SK-N-SH (cell line): Measurements from ENCODE around the gene TVP23C. TPM values are rescaled to one million over a fixed set of nuclear protein-coding genes. Genes with fewer than 3 reads are reported as not detected.

Experiments
- CTCF ChIA-PET: fragments of 300-600, 350-600 bp; formaldehyde crosslinking; extraction: SDS; loops from one replicate; lab custom pipeline; 2021; lab: Yijun Ruan, JAX
- POLR2A ChIA-PET: fragments of 350-600 bp; sonication (Branson Sonifier 250); formaldehyde crosslinking; extraction: SDS; loops from one replicate; lab custom pipeline; 2020; ENCODE audit warnings: antibody characterized with exemption, inconsistent platforms; lab: Yijun Ruan, JAX
- DNase-seq: peaks from one replicate; pipeline ENCODE4 v3.0.0; 2012
- H2AFZ ChIP-seq: fragments of 200-600 bp; sonication (generic); 2 replicates; pipeline ENCODE4 v1.8.1; 2016; ENCODE audit warnings: antibody characterized with exemption, mild to moderate bottlenecking, low read depth
- H3F3A ChIP-seq: fragments of 200-600 bp; sonication (generic); replicated peaks from 2 replicates; pipeline ENCODE3; 2016; ENCODE audit warnings: antibody characterized with exemption, mild to moderate bottlenecking; ENCODE audit not compliant: insufficient read depth
- H3K27ac ChIP-seq, 2 experiments: fragments of 200-500 bp in 1 of 2; fragments of 200-600 bp in 1 of 2; sonication (Bioruptor generic) in 1 of 2; sonication (generic), shearing (Covaris generic) in 1 of 2; 2 replicates each; pipeline versions ENCODE4 v1.5.1 to v1.6.1; 2014 to 2016; ENCODE audit warnings: low read depth in 2 of 2, inconsistent platforms in 1 of 2, low read length in 1 of 2, mild to moderate bottlenecking in 1 of 2, mixed read lengths in 1 of 2
- H3K27me3 ChIP-seq: fragments of 200-600 bp; sonication (generic), shearing (Covaris generic); 2 replicates; pipeline ENCODE4 v1.6.1; 2016; ENCODE audit warnings: mixed run types; ENCODE audit not compliant: insufficient read depth
- H3K36me3 ChIP-seq, 2 experiments: fragments of 200-500 bp in 1 of 2; fragments of 200-600 bp in 1 of 2; sonication (Bioruptor generic) in 1 of 2; sonication (generic) in 1 of 2; replicated peaks in 1 of 2; 2 replicates each; pipeline versions ENCODE3 to v1.5.1; 2014 to 2016; ENCODE audit warnings: low read length in 1 of 2, mild to moderate bottlenecking in 1 of 2; ENCODE audit not compliant: insufficient read depth in 2 of 2, control insufficient read depth in 1 of 2
- H3K4me1 ChIP-seq, 2 experiments: fragments of 200-500 bp in 1 of 2; fragments of 200-600 bp in 1 of 2; sonication (Bioruptor generic) in 1 of 2; sonication (generic), shearing (Covaris generic) in 1 of 2; 2 replicates each; pipeline versions ENCODE4 v1.5.1 to v1.6.1; 2014 to 2016; ENCODE audit warnings: low read depth in 1 of 2, low read length in 1 of 2, mixed run types in 1 of 2; ENCODE audit not compliant: insufficient read depth in 2 of 2, control insufficient read depth in 1 of 2
- H3K4me2 ChIP-seq: fragments of 200-600 bp; sonication (generic), shearing (Covaris generic); 2 replicates; pipeline ENCODE4 v1.6.1; 2017; ENCODE audit warnings: mixed run types
- H3K4me3 ChIP-seq, 2 experiments: fragments of 200-500 bp in 1 of 2; fragments of 200-600 bp in 1 of 2; sonication (Bioruptor generic) in 1 of 2; sonication (generic), shearing (Covaris generic) in 1 of 2; 2 replicates each; pipeline versions ENCODE4 v1.5.1 to v1.8.1; 2014 to 2016; ENCODE audit warnings: low read depth in 2 of 2, inconsistent platforms in 1 of 2, low read length in 1 of 2, mild to moderate bottlenecking in 1 of 2, mixed read lengths in 1 of 2, moderate library complexity in 1 of 2
- H3K79me2 ChIP-seq: fragments of 200-600 bp; sonication (generic); 2 replicates; pipeline ENCODE4 v1.8.1; 2017; ENCODE audit warnings: mild to moderate bottlenecking; ENCODE audit not compliant: insufficient read depth
- H3K9ac ChIP-seq: fragments of 200-600 bp; sonication (generic); 2 replicates; pipeline ENCODE4 v1.6.1; 2017; ENCODE audit warnings: mixed run types
- H3K9me2 ChIP-seq: fragments of 200-600 bp; sonication (generic); 2 replicates; pipeline ENCODE4 v1.6.1; 2017; ENCODE audit warnings: mixed run types
- H3K9me3 ChIP-seq: fragments of 200-600 bp; sonication (generic); 2 replicates; pipeline ENCODE4 v1.6.1; 2017; ENCODE audit warnings: mixed run types, mild to moderate bottlenecking, moderate library complexity
- H4K20me1 ChIP-seq: fragments of 200-600 bp; sonication (generic); 2 replicates; pipeline ENCODE4 v1.6.1; 2017; ENCODE audit warnings: mild to moderate bottlenecking, mixed run types; ENCODE audit not compliant: insufficient read depth
- CTCF ChIP-seq: fragments of 200-600 bp; sonication (generic); IDR thresholded peaks from 2 replicates; pipeline ENCODE4 v1.6.1; 2017; ENCODE audit warnings: antibody characterized with exemption, mild to moderate bottlenecking, moderate library complexity
- ELF1 ChIP-seq: IDR thresholded peaks from 2 replicates; pipeline ENCODE4 v1.4.0; 2012
- EP300 ChIP-seq, 2 experiments: IDR thresholded peaks; 2 replicates each; pipeline versions ENCODE4 v1.4.0 to v1.6.1; 2012; ENCODE audit warnings: borderline replicate concordance in 1 of 2, low read depth in 1 of 2, low read length in 1 of 2
- EZH2phosphoT487 ChIP-seq: fragments of 200-600 bp; sonication (generic); IDR thresholded peaks from 2 replicates; pipeline ENCODE4 v1.6.1; 2017; ENCODE audit warnings: low read depth, mixed run types, mild to moderate bottlenecking, antibody characterized with exemption, moderate library complexity, borderline replicate concordance
- IRF3 ChIP-seq: fragments of 150-350 bp; IDR thresholded peaks from 2 replicates; pipeline ENCODE4 v1.6.1; 2016; ENCODE audit warnings: mild to moderate bottlenecking, low read depth, low read length
- MEF2A ChIP-seq: IDR thresholded peaks from 2 replicates; pipeline ENCODE4 v1.4.0; 2012; ENCODE audit warnings: low read depth, borderline replicate concordance
- MXI1 ChIP-seq: IDR thresholded peaks from 2 replicates; pipeline ENCODE4 v1.6.1; 2012; ENCODE audit warnings: mild to moderate bottlenecking, low read depth, low read length, improper control_type of control experiment
- NFIC ChIP-seq: IDR thresholded peaks from 2 replicates; pipeline ENCODE4 v1.4.0; 2012; ENCODE audit warnings: borderline replicate concordance
- NRF1 ChIP-seq: IDR thresholded peaks from 2 replicates; pipeline ENCODE4 v1.6.1; 2012; ENCODE audit warnings: low read depth, mild to moderate bottlenecking, low read length
- RAD21 ChIP-seq: IDR thresholded peaks from 2 replicates; pipeline ENCODE4 v1.6.1; 2012; ENCODE audit warnings: mild to moderate bottlenecking, low read length
- REST ChIP-seq: IDR thresholded peaks from 2 replicates; pipeline ENCODE4 v1.6.1; 2012; ENCODE audit warnings: mild to moderate bottlenecking, low read depth, low read length, moderate library complexity
- RFX5 ChIP-seq: IDR thresholded peaks from 2 replicates; pipeline ENCODE4 v1.6.1; 2012; ENCODE audit warnings: mild to moderate bottlenecking, improper control_type of control experiment, low read length
- SMC3 ChIP-seq: IDR thresholded peaks from 2 replicates; pipeline ENCODE4 v1.6.1; 2012; ENCODE audit warnings: low read depth, low read length, improper control_type of control experiment
- TEAD4 ChIP-seq: IDR thresholded peaks from 2 replicates; pipeline ENCODE4 v1.4.0; 2012; ENCODE audit warnings: mild to moderate bottlenecking, borderline replicate concordance; ENCODE audit not compliant: insufficient read depth
- USF1 ChIP-seq: IDR thresholded peaks from 2 replicates; pipeline ENCODE4 v1.4.0; 2012; ENCODE audit warnings: low read depth, borderline replicate concordance
- USF2 ChIP-seq: fragments of 150-350 bp; IDR thresholded peaks from 2 replicates; pipeline ENCODE4 v1.6.1; 2017; ENCODE audit warnings: antibody characterized with exemption, low read length, low read depth, borderline replicate concordance
- YY1 ChIP-seq: IDR thresholded peaks from 2 replicates; pipeline ENCODE4 v1.4.0; 2012; ENCODE audit warnings: low read depth, mild to moderate bottlenecking
- ZBTB33 ChIP-seq: IDR thresholded peaks from 2 replicates; pipeline ENCODE4 v1.4.0; 2012; ENCODE audit warnings: low read depth, borderline replicate concordance
- WGBS: methylation state at CpG from one replicate; pipeline ENCODE4 v1.1.6; 2017; ENCODE audit warnings: low lambda C conversion rate; 5-methylcytosine and 5-hydroxymethylcytosine counted together
- polyA plus RNA-seq, 3 experiments: library from polyadenylated mRNA; depleted of rRNA; stranded (reverse); fragments of >200 nt; gene quantifications; 2 replicates each; pipeline ENCODE4 v1.2.3, GENCODE V29; 2012

TVP23C gene
- polyA plus RNA-seq, 1 of the 3 experiments (the other 2 are of a cell fraction), result 4.7 TPM

- no peak overlapping the region for H3K4me3 ChIP-seq
- POLR2A ChIA-PET, result no interaction called here
- CTCF ChIA-PET, result interaction anchor here (1.1 kb wide), 2 partner anchors 203 to 209 kb away, joined by 3 to 4 read pairs; no protein-coding TSS in a partner anchor
Observed at GRCh38 chr17:15466131-15466530, 97.2 kb downstream of the TVP23C start.

More at GRCh38 chr17:15466131-15466530, 97.2 kb downstream of the TVP23C start:
- Histone ChIP-seq H3K9ac (no peak overlapping the region), H3K9me2 (no peaks in the 10 kb centered on the region), H3K36me3 (no peaks in the 10 kb centered on the region), H3K4me1 (peaks cover 19 to 29% of the 10 kb centered on the region in 2 experiments; a peak in 1 of 4 replicates), H3K4me2 (no peak overlapping the region), H3K27me3 (no peaks in the 10 kb centered on the region), H4K20me1 (no peaks in the 10 kb centered on the region), H2AFZ (no peak overlapping the region), H3K27ac (no peak overlapping the region), H3K9me3 (no peaks in the 10 kb centered on the region), H3F3A (peaks cover 6% of the 10 kb centered on the region), H3K79me2 (no peaks in the 10 kb centered on the region)
- no peak for TF ChIP-seq YY1
- TF ChIP-seq MXI1, result no peak
- no peak for TF ChIP-seq EP300 (IDR thresholded peaks at IDR 0.05; ENCODE audit: borderline replicate concordance in 1 of 2, low read depth in 1 of 2, low read length in 1 of 2)
- TF ChIP-seq USF1, result no peak
- TF ChIP-seq NFIC, result no peak
- TF ChIP-seq RAD21, result no peak
- TF ChIP-seq NRF1, result no peak
- no peak for TF ChIP-seq MEF2A
- no peak for TF ChIP-seq ZBTB33
- no peak for TF ChIP-seq SMC3
- TF ChIP-seq REST, result no peak
- TF ChIP-seq CTCF, result no peak
- TF ChIP-seq EZH2phosphoT487, result no peak
- no peak for TF ChIP-seq RFX5
- TF ChIP-seq USF2, result no peak
- no peak for TF ChIP-seq TEAD4
- no peak for TF ChIP-seq IRF3
- no peak for TF ChIP-seq ELF1
- DNase-seq, result peak; percentile 64
- 60% methylated on average over 5 of the region's 6 CpGs for WGBS
